ENCODE results near the gene ASXL3.

Gene ASXL3

DNA sequence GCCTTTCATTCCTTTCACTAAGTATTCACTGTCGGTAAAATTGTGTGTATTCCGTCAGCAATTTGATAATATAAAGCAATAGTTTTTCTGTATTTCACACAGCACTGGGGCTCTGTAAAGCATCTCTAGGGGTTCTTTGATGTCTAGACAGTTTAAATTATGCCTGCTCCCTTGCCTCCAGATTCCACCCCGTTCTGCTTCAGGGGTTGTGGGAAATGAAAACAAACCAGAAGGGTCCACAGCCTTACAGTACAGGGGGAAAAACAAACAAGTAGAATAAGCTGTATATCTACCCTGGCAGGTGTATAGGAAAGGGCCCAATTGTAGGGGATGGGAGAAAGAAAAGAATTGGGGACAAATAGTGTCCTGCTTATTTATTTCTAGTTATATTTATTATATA lies 63.1 kb downstream of the ASXL3 start:
- TF ChIP-seq, protein P1, sequence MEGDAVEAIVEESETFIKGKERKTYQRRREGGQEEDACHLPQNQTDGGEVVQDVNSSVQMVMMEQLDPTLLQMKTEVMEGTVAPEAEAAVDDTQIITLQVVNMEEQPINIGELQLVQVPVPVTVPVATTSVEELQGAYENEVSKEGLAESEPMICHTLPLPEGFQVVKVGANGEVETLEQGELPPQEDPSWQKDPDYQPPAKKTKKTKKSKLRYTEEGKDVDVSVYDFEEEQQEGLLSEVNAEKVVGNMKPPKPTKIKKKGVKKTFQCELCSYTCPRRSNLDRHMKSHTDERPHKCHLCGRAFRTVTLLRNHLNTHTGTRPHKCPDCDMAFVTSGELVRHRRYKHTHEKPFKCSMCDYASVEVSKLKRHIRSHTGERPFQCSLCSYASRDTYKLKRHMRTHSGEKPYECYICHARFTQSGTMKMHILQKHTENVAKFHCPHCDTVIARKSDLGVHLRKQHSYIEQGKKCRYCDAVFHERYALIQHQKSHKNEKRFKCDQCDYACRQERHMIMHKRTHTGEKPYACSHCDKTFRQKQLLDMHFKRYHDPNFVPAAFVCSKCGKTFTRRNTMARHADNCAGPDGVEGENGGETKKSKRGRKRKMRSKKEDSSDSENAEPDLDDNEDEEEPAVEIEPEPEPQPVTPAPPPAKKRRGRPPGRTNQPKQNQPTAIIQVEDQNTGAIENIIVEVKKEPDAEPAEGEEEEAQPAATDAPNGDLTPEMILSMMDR (IDR thresholded peaks at IDR 0.05): no peak
- Histone ChIP-seq H3K4me3 (ENCODE audit: low read depth in 1 of 2, low read length in 1 of 2) (no peak overlapping the region), H3K27ac (no peak overlapping the region), H3K36me3 (no peaks in the 10 kb centered on the region), H3K27me3 (no peaks in the 10 kb centered on the region), H3K9me3 (no peaks in the 10 kb centered on the region), H3K4me1 (ENCODE audit: control insufficient read depth in 1 of 2, insufficient read depth in 1 of 2, low read depth in 1 of 2, low read length in 1 of 2) (no peaks in the 10 kb centered on the region)

DNA sequence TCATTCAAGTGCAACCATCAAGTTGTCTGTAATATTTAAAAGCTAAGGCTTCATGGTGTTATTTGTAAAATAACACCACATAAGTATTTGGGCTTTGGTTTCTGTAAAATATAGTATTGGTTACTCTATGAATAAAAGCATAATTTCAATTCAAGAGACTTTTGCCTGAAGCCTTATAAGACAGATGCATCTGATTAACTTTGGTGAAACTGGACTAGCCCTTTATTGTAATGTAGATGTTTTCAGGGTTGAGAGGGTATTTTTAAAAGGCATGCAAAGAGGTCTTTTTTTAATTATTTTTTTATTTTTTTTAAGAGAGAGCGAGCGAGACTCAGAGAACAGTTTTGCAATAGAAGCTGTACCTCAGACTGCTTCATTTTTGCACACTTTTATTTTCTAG lies 66.5 kb downstream of the ASXL3 start:
- H3K27me3 ChIP-seq: no peaks in the 10 kb centered on the region
- H3K4me1 ChIP-seq (ENCODE audit: control insufficient read depth in 1 of 2, insufficient read depth in 1 of 2, low read depth in 1 of 2, low read length in 1 of 2): no peaks in the 10 kb centered on the region
- no peaks in the 10 kb centered on the region for H3K36me3 ChIP-seq
- H3K4me3 ChIP-seq (ENCODE audit: low read depth in 1 of 2, low read length in 1 of 2): no peak overlapping the region
- H3K27ac ChIP-seq: no peak overlapping the region
- H3K9me3 ChIP-seq: no peaks in the 10 kb centered on the region
- TF ChIP-seq, protein P1 (IDR thresholded peaks at IDR 0.05): no peak

DNA sequence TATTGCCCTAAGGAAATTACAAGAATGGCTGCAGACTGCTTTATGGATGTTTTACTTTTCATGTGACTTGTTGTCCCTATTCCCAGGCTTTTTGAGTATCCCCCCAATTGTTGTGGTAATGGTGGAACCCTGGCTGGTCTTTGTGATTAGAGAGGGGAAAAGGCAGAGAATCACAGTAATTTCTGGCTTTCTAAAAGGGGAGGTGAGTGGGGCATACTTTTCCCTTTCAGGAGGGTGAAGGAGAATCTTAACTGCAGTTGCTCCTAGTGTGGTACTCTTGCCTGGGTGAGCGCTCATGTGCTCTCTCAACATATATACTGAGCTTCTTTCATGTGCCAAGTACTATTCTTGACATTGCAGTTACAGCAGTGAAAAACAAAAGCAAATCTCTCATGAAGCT lies 69.3 kb downstream of the ASXL3 start:
- no peaks in the 10 kb centered on the region for H3K9me3 ChIP-seq
- H3K27me3 ChIP-seq: no peaks in the 10 kb centered on the region
- H3K27ac ChIP-seq: no peak overlapping the region
- H3K36me3 ChIP-seq: no peaks in the 10 kb centered on the region
- TF ChIP-seq, protein P1 (IDR thresholded peaks at IDR 0.05): no peak
- H3K4me1 ChIP-seq (ENCODE audit: control insufficient read depth in 1 of 2, insufficient read depth in 1 of 2, low read depth in 1 of 2, low read length in 1 of 2): no peaks in the 10 kb centered on the region
- no peak overlapping the region for H3K4me3 ChIP-seq (ENCODE audit: low read depth in 1 of 2, low read length in 1 of 2)

DNA sequence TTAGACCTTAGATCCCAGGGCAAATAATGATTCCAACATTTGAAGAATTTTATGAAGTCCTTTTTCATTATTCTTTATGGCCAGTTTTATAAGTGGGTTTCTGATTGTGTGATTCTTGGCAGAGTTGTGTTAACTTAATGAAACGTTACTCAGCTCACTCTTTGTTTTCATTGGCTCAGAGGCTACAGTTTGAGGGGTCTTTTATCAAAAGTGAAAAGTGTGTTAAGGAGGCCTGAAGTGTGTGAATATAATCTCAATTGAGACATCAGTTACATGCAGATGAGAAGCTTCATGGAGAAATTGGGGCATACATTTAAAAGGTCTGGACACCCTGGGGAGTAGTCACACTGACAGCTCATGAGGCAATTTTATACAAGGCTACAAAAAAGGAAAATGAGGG lies 74.6 kb downstream of the ASXL3 start:
- Histone ChIP-seq H3K36me3 (no peaks in the 10 kb centered on the region), H3K9me3 (no peaks in the 10 kb centered on the region), H3K4me3 (ENCODE audit: low read depth in 1 of 2, low read length in 1 of 2) (no peak overlapping the region), H3K27ac (no peak overlapping the region), H3K27me3 (no peaks in the 10 kb centered on the region), H3K4me1 (ENCODE audit: control insufficient read depth in 1 of 2, insufficient read depth in 1 of 2, low read depth in 1 of 2, low read length in 1 of 2) (no peaks in the 10 kb centered on the region)
- TF ChIP-seq, protein P1 (IDR thresholded peaks at IDR 0.05): no peak

DNA sequence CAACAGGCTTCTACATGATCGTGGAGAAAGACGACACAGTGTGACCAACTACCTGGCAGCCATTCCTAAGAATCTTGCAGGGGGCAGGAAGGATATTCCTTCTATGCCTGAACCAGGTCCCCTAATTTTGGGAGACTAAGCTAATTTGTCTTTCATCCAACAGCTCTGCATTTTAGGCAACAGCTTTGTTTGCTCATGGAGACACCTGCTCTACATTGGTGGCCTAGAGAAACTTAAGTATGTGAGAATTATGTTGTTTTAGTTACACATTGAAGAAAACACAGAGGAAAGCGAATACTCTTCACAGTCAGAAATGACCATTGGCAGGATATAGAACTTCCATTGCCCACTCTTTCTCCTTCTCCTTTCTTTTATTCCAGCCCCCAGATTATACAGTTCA lies 75.2 kb downstream of the ASXL3 start:
- TF ChIP-seq, protein P1 (IDR thresholded peaks at IDR 0.05): no peak
- no peaks in the 10 kb centered on the region for H3K9me3 ChIP-seq
- no peaks in the 10 kb centered on the region for H3K36me3 ChIP-seq
- no peaks in the 10 kb centered on the region for H3K4me1 ChIP-seq (ENCODE audit: control insufficient read depth in 1 of 2, insufficient read depth in 1 of 2, low read depth in 1 of 2, low read length in 1 of 2)
- H3K27me3 ChIP-seq: no peaks in the 10 kb centered on the region
- H3K4me3 ChIP-seq (ENCODE audit: low read depth in 1 of 2, low read length in 1 of 2): no peak overlapping the region
- H3K27ac ChIP-seq: no peak overlapping the region

DNA sequence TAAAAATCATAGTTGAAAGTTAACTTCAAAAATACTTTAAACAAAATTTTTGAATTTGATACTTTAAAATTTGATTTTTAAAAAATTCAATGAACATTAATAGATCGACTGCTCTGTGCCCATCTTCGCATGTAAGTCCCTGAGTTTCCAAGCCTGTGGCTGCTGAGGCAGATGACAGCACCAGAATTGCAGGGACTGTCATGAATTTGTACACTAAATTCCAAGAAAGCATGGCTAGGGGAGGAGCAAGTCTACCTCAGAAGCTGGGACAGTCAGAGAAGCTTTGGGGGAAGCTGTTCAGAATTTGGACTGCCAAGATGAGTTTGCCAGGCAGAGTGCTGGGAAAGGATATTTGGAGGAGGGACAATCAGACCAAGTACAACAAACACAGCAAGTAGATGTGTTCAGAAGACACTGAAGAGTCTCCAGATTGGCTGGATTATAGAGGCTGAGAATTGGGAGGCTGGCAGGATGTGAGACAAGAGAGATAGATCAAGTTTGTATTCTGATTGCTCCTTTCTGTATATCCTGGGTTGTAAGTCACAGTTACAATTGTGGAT lies 79.0 kb downstream of the ASXL3 start:
- H3K27me3 ChIP-seq: no peaks in the 10 kb centered on the region
- TF ChIP-seq, protein P1 (IDR thresholded peaks at IDR 0.05): no peak

More for the DNA sequence above, 79.0 kb downstream of the ASXL3 start:
- no peaks in the 10 kb centered on the region for H3K9me3 ChIP-seq
- no peaks in the 10 kb centered on the region for H3K36me3 ChIP-seq
- no peaks in the 10 kb centered on the region for H3K4me1 ChIP-seq (ENCODE audit: control insufficient read depth in 1 of 2, insufficient read depth in 1 of 2, low read depth in 1 of 2, low read length in 1 of 2)
- no peak overlapping the region for H3K27ac ChIP-seq
- H3K4me3 ChIP-seq (ENCODE audit: low read depth in 1 of 2, low read length in 1 of 2): no peak overlapping the region

All from neutrophil (primary cell).